ENCODE results near the gene OPCML.

The OPCML gene

DNA sequence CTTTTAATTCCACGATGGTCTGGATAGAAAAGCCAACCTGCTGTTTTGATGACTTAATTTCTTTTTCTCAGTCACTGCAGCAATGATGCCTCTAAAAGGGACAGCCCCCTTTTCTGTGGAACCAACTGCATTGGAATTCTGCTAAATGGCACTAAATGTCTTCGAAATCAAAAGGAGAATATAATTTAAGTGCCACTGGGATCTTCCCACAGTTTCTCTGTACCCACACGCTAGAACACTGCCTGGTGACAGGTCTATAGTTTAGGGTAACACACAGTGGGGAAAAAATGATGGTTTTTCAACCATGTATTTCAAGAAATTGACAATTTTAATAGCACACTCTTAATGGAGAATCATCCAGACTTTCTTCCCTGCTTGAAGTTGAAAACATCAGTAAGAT, 182.3 kb downstream of the OPCML start:
- no peak for DNase-seq

DNA sequence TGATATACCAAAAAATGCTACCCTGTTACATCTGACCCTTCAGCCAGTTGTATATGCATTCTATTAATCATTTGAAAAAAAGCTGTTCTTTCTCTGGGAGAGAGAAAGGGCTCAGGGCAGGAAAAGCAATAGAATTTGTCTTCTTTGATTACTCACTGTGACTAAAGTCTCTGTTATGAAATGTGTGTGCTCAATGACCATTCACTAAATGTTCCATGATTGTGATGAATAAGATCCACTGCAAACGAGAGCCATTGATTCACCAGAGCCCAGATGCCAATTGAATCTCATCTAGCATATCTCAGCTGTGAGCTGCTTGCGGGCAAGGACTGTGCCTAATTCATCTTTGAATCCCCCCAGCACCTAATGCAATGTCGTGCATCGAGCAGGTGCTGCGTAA, 184.3 kb downstream of the OPCML start:
- no peak for DNase-seq

DNA sequence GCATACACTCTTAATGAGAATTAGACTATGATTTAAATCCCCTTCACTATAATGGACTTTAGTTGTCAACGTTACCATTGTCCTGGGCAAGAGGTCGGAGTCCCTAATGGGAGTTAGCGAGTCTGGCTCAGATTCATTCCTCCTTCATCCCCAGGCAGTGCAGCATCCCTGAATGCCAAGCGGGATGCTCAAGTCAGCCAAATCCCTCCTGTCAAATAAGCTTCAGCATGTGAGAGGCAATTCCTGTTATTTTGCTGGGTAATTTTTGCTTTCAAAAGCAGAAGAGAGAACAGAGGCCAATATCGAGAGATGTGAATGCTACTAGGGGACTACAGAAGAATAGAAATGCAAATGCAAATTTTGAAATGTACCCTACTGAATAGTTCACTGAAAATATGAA, 186.2 kb downstream of the OPCML start:
- DNase-seq, result no peak

DNA sequence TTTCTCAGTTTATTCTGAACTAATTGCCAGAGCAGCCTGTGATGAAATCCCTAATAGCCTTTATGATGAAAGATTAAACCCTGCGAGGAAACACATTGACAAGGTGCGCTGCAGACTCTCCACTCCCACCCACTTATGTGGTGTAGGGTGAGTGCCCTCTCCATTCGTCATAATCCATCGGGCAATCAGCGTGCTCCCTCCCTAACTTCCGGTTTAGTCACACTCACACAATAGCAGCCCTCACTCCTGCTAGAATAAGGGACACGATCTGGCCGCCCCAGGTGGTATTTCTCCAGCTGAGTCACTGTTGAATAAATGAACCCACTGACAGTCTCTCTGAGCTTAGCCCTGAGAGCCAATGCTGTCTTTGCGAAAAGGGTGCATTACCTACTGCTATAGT, 188.3 kb downstream of the OPCML start:
- DNase-seq, result no peak

DNA sequence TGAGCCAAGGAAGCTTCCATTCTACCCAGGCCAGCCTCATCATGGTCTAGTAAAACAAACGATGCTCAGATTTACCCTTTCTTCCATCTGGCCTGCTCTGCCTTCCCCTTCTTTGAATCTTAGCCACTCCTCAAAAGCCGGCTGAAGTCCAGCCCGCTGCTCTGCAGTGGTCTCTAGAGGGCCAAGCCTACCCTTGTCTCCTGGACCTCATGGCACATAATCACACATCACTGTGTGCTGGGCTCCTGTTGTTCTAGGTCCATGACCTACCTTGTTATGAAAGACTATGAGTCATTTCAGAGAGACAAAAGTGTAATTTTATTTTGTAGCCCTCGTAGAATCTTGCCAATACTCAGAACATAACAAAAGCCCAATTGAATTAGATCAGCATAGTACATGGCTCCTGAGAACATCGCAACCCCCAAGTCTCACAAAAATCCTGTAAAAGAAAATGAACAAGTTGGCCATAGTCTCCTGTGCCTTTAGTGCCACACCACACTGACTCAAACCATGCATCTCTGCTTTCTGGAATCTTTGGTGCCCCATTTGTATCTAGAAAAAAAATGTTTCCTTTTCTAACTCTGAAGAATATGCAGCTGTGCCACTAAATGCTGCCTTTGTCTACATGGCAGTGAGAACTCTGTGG, 192.7 kb downstream of the OPCML start:
- DNase-seq, result no peak

DNA sequence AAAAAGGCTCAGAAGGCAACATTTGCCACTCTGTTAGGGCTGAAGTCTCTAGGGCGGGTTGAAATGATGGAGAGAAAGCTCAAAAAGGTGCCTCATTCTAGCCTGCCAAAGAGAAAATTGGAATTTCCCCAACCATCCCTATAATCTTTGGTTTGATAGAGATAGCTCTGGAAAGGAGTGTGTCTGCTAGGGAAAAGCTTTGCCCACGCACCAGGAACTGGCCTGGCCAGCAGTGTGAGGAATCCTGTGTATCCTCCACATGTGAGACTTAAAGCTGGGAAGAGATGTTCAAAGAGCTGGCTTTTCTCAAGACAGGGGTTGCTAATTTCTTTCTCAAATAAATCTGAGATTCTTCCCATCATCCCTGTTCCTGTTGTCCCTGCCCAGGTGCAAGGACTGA, 193.7 kb downstream of the OPCML start:
- no peak for DNase-seq

DNA sequence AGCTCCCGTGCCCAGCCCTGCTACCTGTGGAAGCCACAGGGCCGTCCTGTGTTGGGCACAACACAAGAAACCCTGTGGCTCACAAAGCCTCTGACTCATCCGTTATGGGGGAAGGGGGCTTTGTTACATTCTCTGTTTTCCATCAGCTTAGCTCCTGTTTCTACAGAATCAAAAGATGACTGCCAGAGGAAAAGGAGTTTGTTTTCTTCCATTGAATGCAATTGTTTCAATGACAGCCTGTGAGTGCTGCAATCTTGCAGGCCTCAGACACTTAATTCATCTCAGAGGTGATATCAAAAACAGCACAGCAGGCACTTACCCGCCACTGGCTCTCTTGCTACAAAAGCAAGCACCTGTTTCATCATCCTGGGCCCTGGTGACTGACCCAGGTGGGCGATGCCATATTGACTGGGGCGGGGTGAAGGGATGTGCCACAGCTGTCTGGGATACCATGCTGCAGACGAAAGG, 194.3 kb downstream of the OPCML start:
- DNase-seq, result no peak

DNA sequence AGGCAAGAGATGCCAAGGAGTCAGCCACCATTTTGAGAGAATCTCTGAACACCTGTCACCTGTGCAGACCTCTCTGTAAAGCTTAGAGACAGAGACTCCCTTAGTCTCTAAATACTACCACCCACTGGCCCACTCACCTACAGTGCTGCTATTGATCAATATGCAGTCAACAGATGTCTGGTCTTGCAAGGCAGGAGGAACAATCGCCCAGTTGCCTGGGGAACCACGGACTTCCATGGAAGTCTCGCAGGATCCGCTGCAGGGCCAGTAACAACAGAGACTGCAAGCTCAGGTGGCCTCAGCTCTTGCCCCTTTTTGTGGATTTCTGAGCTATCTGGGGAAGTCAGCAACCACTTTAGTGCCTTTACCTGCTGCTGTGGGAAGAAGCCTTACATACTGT, 195.1 kb downstream of the OPCML start:
- no peak for DNase-seq

DNA sequence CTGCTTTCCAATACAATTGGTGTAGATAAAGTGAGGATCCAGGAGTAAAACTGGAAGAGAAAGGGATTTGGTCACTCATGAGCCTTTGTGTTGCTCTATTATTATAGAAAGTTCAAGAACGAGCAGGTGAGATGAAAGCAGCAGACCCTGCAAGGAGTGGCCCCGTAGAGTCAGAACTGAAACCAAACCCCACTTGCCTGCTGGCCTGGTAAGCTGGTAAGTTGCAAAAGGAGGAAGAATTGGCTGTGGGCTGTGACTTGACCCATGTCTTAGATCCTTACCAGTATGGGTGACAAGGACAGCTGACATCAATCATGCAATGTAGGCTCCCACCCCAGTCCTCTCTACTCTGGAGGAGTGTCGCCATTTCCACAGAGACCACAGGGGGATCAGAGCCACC, 201.3 kb downstream of the OPCML start:
- no peak for DNase-seq

DNA sequence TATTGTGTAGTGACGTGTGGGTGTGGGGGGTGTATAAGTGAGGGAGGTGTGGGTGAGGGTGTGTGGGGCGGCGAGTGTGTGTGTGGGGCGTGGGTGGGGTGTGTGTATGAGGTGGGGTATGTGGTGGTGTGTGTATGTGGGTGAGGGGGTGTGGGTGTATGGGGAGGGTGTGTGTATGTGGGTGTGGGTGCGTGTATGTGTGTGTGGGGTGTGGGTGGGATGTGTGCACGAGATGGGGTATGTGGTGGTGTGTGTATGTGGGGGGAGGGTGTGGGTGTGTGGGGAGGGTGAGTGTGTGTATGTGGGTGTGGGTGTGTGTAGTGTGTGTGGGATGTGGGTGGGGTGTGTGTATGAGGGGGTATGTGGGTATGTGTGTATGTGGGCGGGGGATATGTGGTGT, 205.5 kb downstream of the OPCML start:
- DNase-seq, result no peak

DNA sequence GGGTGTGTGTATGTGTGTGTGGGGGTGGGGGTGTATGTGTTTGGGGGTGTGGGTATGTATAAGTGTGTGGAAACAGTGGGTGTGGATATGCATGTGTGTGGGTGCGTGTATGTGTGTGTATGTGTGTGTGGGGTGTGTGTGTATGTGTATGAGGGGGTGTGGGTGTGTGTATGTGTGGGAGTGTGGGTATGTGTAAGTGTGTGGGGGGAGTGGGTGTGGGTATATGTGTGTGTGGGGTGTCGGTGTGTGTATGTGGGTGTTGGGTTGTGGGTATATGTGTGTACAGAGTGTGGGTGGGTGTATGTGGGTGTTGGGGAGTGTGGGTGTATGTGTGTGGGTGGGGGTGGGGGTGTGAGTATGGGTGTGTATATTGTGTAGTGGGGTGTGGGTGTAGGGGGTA, 206.0 kb downstream of the OPCML start:
- no peak for DNase-seq

DNA sequence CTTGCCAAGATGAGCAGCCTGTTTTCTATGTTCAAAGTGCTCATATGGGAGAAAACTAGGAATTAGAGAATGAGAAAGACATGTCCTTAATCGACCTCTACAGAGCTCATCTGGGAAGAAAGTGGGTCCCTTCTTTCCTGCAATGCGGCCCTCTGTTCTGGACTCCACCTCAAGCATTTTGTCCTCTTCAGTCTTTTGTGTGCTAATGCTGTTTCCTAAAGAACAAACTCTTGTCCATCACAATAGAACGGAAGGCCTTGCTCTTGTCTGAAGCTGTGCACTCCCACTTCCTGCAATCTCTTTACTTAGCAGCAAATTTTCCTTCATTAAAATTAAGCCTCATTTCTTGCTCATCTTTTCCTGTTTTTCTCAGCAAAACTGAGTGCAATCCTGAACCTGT, 206.6 kb downstream of the OPCML start:
- no peak for DNase-seq

DNA sequence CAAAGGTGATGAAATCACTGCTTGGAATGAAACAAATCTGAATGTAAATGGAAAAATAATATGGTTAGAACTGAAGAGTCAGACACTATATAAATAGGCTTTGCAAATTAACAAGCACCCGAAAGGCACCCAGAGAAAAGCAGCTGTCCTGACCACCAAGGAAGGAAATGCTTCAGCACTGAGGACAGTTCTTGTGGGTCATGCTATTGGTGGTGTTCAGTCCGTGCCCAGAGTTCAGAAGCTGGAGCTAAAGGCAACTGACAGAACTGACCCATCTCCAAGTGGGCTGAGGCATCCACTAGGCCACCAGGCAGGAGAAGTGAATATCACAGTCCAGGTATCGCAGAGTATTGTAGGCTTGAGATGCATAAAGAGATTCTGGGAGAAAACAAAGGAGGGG, 208.9 kb downstream of the OPCML start:
- DNase-seq, result no peak

DNA sequence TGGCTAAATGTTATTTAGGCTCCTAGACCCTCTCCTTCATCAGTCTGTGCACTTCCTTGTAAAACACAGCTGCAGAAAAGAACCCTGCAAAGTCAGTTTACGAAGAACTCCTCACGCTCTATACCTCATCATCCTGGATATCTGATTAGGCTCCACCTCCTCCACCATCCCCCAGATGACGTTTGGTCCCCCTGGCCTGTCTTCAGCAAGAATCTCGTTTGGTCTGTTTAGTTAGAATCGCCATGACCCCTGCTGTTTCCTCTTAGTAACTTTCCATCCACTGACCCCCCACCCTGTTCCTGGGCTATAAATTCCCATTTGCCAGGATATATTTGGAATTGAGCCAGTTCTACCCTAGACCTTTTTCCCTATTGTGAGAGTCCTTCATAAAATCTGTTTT, 214.1 kb downstream of the OPCML start:
- no peak for DNase-seq

DNA sequence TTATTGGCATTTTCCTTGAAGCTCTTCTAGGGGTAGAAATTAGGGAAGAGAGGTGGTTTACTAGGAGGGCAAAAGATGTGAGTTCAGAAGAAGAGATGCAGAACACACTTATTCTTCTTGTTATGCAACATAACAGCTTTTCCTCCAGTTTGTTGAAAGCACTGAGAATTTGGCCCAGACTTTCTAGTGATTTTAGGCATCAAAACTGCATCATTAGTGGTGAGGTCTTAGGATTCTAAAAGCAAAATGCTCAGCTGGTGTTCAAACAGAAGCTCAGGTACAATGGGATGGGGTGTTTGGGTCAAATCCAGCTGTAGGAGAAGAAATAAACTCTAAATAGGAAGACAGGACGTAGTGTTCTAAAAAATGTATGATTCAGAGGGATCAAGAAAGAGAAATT, 221.1 kb downstream of the OPCML start:
- DNase-seq, result no peak

DNA sequence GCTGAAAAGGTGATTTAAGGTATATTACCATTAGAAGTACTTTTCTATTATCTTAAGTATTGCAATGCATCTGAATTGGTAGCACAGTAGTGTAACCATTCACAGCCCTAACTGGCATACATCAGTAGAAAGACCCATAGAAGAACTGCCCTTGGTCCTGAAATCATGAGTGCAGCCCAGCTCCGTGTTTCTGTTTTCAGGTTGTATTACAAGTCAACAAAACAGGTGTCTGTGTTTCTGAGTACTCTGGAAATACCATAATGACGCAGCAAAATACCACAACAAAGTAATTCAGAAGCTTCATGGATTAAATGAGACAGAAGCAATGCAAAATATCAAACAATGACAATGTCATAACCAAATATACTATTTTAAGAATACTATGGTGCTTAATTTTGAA, 226.3 kb downstream of the OPCML start:
- DNase-seq, result no peak

DNA sequence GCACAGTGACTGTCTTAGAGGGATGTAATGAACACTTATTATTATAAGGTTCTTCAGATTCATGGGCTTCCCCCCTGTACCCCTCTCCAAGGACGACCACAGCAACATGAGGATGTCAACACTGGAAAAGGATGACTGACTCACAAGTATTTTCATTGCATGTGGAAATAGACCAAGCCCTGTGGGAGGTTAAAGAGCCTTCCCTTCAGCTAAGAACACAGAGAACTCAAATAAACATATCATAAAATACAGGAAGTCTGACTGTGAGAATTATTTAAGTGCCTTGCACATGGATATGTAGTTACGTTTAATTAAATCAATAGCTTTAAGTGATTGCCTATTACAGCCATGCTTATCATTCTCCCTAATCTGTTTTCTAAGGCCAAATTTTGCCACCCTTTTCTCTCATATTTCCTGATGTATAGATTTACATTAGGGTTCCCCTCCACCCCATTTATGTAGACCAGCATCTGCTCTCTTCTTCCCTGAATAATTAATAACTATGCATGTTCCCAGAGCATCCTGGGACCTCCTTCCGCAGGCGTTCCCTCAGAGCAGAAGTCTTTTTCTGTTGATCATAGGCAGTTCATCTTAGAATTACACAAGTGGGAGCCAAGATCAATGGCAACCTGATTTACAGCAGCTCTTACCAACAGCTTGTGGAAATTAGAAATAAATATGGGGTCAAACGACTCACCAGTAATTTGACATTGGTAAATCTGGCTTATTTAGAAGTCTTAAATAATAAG, 226.9 kb downstream of the OPCML start:
- no peak for DNase-seq

DNA sequence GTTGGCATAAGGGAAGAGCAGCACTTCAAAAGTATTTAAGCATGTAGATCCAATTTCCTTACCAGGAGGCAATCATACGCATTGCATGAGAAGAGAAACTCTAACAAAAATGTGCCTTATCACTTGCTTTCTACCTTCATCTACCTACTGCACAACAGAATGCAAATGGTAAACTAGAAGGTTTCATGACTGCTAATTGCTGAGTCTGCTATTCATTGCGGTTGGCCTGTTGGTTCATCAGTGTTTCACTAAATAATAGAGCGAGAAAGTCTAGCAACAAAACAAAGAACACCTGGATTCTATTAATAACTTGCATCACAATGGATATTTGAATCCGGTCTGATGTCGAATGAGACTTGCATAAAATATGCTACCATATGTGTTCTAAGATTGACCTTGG, 229.0 kb downstream of the OPCML start:
- no peak for DNase-seq

DNA sequence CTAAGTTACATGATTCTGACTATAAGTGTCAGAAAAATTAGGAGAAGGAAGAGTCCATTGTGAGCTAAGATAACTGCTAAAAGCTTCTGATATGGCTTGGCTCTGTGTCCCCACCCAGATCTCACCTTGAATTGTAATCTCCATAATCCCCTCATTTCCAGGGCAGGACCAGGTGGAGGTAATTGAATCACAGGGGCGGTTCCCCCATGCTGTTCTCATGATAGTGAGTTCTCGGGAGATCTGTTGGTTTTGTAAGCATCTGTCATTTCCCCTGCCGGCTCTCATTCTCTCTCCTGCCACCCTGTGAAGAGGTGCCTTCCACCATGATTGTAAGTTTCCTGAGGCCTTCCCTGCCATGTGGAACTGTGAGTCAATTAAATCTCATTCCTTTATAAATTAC, 230.2 kb downstream of the OPCML start:
- DNase-seq, result no peak

DNA sequence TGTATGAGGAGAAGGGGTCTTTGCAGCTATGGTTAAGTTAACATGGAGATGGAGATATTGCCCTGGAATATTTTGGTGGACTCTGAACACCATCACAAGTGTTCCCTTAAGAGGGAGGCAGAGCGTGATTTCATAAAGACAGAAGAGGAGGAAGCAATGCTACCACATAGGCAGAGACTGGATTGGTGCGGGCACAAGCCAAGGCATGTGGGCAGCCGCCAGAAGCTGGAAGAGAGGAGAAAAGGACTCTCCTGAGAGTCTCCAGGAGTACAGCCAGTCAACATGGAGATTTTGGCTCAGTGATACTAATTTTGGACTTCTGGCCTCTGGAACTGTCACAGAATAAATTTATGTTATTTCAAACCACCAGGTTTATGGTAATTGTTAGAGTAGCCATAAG, 231.6 kb downstream of the OPCML start:
- no peak for DNase-seq

DNA sequence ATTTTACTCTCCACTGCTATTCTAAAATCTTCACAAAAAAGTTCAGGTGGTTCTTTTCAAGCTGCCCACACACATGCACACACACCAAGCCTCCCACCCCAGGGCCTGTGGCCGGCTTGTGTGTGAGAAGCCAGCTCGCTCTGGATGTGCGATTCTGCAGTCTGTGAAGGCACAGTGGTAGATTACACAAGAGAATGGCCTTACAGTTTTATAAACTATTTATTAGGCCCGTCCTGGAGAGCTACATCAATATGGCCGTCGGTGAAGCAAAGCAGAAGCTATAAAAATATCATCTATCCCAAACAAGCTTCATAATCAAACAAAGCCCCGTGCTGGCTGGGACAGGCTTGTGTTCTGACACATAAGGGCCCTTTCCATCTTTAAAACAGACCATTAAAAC, 240.5 kb downstream of the OPCML start:
- no peak for DNase-seq

DNA sequence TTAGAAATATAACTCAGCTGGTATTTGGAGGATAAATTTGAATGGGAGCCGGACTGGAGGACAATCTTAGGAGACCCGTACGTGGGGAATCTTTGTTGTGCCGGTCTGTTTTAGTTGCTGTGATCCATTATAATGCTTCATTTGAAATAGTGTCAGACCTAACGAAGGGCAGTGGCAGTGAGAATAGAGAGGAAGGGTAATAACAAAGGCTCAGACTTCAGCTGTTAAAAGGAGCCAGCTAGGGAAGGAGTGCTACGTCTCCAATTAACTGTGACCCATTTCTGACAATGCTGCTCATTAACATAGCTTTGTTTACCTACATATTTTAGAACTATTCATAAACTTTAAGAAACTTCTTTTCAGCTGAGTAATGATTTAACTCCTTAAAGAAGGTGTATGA, 246.9 kb downstream of the OPCML start:
- no peak for DNase-seq

DNA sequence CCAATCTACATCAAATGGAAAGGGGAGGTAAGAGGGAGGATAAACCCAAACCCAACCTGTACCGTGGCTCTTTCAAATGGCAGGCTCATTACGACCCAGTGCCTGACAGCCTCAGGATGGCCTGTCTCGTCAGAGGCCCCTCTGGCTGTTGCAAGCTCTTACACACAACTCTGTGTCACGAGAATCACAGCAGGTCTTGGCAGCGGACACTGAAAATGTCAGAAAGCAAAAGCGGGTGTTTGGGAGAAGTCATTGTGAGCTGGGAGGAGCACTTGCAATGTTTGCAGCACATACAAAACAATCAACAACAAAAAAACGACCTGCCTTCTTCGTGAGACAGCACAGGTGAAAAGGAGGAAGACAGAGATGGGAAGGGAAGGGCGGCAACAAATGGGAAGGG, 248.1 kb downstream of the OPCML start:
- DNase-seq, result no peak

DNA sequence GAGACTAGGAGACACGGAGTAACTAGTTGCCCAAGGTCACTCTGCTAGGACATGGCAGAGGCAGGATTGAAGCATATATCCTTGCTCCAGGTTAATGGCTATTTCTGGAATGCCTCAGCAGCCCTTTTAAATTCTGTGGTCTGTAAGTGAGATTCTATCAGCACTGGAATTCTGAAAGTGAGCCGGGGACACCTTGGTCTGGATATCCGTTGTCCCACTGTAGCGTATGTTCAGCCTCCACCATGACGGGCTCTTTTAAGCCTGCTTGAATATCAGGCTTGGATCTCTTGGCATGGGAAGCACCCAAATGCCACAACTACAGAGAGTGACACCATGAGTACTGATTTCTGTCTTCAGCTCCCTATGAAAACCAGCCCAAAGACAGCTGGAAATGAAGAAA, 254.4 kb downstream of the OPCML start:
- no peak for DNase-seq
